ENCODE data around the gene RPTOR.

The RPTOR gene

GRCh38 chr17:80671039-80671824 lies 126.6 kb downstream of the RPTOR start:
- no peaks in the 10 kb centered on the region for H3K27me3 ChIP-seq (ENCODE audit: control insufficient read depth in 3 of 3, insufficient read depth in 3 of 3, low read depth in 1 of 3, low read length in 3 of 3)
- no peak overlapping the region for H4K91ac ChIP-seq (ENCODE audit: low read depth, low read length, poor library complexity)
- no peaks in the 10 kb centered on the region for H3K36me3 ChIP-seq (replicated peaks in 1 of 2; ENCODE audit: control insufficient read depth in 2 of 2, insufficient read depth in 2 of 2, low read length in 2 of 2)
- H3K14ac ChIP-seq (ENCODE audit: low read length): no peak overlapping the region
- H3K4me1 ChIP-seq (ENCODE audit: control insufficient read depth in 2 of 2, insufficient read depth in 1 of 2, low read depth in 1 of 2, low read length in 2 of 2): peaks cover 9 to 30% of the 10 kb centered on the region in 2 donors
- H3K18ac ChIP-seq (ENCODE audit: low read length): no peak overlapping the region
- H3K27ac ChIP-seq (replicated peaks; ENCODE audit: low read length): no peak overlapping the region
- no peaks in the 10 kb centered on the region for H3K79me1 ChIP-seq (ENCODE audit: low read depth, low read length)
- H4K8ac ChIP-seq (ENCODE audit: low read depth, low read length): no peak overlapping the region
- DNase-seq (ENCODE audit: low spot score): no peak
- no peak overlapping the region for H2AK5ac ChIP-seq (ENCODE audit: low read depth, low read length)
- WGBS, 2 donors (ENCODE audit: extremely low coverage in 2 of 2, insufficient read length in 2 of 2, insufficient replicate concordance in 1 of 2): no CpG with 5 or more reads among the region's 14 CpGs
- no peak overlapping the region for H2BK12ac ChIP-seq (ENCODE audit: low read length)
- no peak overlapping the region for H3K4ac ChIP-seq (ENCODE audit: low read length)
- H3K4me3 ChIP-seq (ENCODE audit: low read length in 2 of 2): no peak overlapping the region
- H3K4me2 ChIP-seq (ENCODE audit: insufficient read depth, low read length, poor library complexity, severe bottlenecking): no peak overlapping the region
- H3K23ac ChIP-seq (ENCODE audit: low read depth, low read length, poor library complexity): no peak overlapping the region
- H2BK120ac ChIP-seq (ENCODE audit: low read depth, low read length): no peak overlapping the region
- peak overlapping the region; percentile 45 for H3K9ac ChIP-seq (ENCODE audit: low read depth, low read length, poor library complexity)
- H2BK5ac ChIP-seq (ENCODE audit: low read length): peak overlapping the region; percentile 10
- H2BK15ac ChIP-seq (ENCODE audit: low read length): no peak overlapping the region
- H3K9me3 ChIP-seq (replicated peaks in 1 of 2; ENCODE audit: control insufficient read depth in 2 of 2, insufficient read depth in 1 of 2, low read depth in 1 of 2, low read length in 2 of 2): peaks cover 0 to 13% of the 10 kb centered on the region in 2 donors
- no peak overlapping the region for H2AFZ ChIP-seq (ENCODE audit: low read length)

GRCh38 chr17:80671825-80672110 lies 127.1 kb downstream of the RPTOR start:
- Histone ChIP-seq H3K18ac (ENCODE audit: low read length) (no peak overlapping the region), H3K36me3 (replicated peaks in 1 of 2; ENCODE audit: control insufficient read depth in 2 of 2, insufficient read depth in 2 of 2, low read length in 2 of 2) (no peaks in the 10 kb centered on the region), H3K14ac (ENCODE audit: low read length) (no peak overlapping the region), H3K79me1 (ENCODE audit: low read depth, low read length) (no peaks in the 10 kb centered on the region), H4K8ac (ENCODE audit: low read depth, low read length) (no peak overlapping the region), H3K9ac (ENCODE audit: low read depth, low read length, poor library complexity) (no peak overlapping the region), H3K23ac (ENCODE audit: low read depth, low read length, poor library complexity) (no peak overlapping the region), H4K91ac (ENCODE audit: low read depth, low read length, poor library complexity) (no peak overlapping the region), H2AK5ac (ENCODE audit: low read depth, low read length) (no peak overlapping the region), H3K4me2 (ENCODE audit: insufficient read depth, low read length, poor library complexity, severe bottlenecking) (no peak overlapping the region), H2BK15ac (ENCODE audit: low read length) (no peak overlapping the region), H2BK120ac (ENCODE audit: low read depth, low read length) (no peak overlapping the region), H3K27ac (replicated peaks; ENCODE audit: low read length) (no peak overlapping the region), H3K4me3 (ENCODE audit: low read length in 2 of 2) (no peak overlapping the region), H3K9me3 (replicated peaks in 1 of 2; ENCODE audit: control insufficient read depth in 2 of 2, insufficient read depth in 1 of 2, low read depth in 1 of 2, low read length in 2 of 2) (peaks cover 0 to 9% of the 10 kb centered on the region in 2 donors), H3K4me1 (ENCODE audit: control insufficient read depth in 2 of 2, insufficient read depth in 1 of 2, low read depth in 1 of 2, low read length in 2 of 2) (peaks cover 9 to 30% of the 10 kb centered on the region in 2 donors), H2BK12ac (ENCODE audit: low read length) (no peak overlapping the region), H2BK5ac (ENCODE audit: low read length) (no peak overlapping the region), H3K27me3 (ENCODE audit: control insufficient read depth in 3 of 3, insufficient read depth in 3 of 3, low read depth in 1 of 3, low read length in 3 of 3) (no peaks in the 10 kb centered on the region), H2AFZ (ENCODE audit: low read length) (no peak overlapping the region), H3K4ac (ENCODE audit: low read length) (no peak overlapping the region)
- no peak for DNase-seq (ENCODE audit: low spot score)
- no CpG with 5 or more reads among the region's 5 CpGs for WGBS, 2 donors (ENCODE audit: extremely low coverage in 2 of 2, insufficient read length in 2 of 2, insufficient replicate concordance in 1 of 2)

- no peak overlapping the region for H2AK5ac ChIP-seq (ENCODE audit: low read depth, low read length)
- no CpG with 5 or more reads among the region's 14 CpGs for WGBS, 2 donors (ENCODE audit: extremely low coverage in 2 of 2, insufficient read length in 2 of 2, insufficient replicate concordance in 1 of 2)
- H3K14ac ChIP-seq (ENCODE audit: low read length): no peak overlapping the region
- H4K8ac ChIP-seq (ENCODE audit: low read depth, low read length): no peak overlapping the region
- no peak overlapping the region for H4K91ac ChIP-seq (ENCODE audit: low read depth, low read length, poor library complexity)
- H3K4ac ChIP-seq (ENCODE audit: low read length): no peak overlapping the region
- H3K27ac ChIP-seq (replicated peaks; ENCODE audit: low read length): no peak overlapping the region
- no peak overlapping the region for H2BK12ac ChIP-seq (ENCODE audit: low read length)
- no peaks in the 10 kb centered on the region for H3K79me1 ChIP-seq (ENCODE audit: low read depth, low read length)
- H3K4me3 ChIP-seq (ENCODE audit: low read length in 2 of 2): no peak overlapping the region
- peaks cover 0 to 5% of the 10 kb centered on the region in 2 donors for H3K9me3 ChIP-seq (replicated peaks in 1 of 2; ENCODE audit: control insufficient read depth in 2 of 2, insufficient read depth in 1 of 2, low read depth in 1 of 2, low read length in 2 of 2)
- no peaks in the 10 kb centered on the region for H3K27me3 ChIP-seq (ENCODE audit: control insufficient read depth in 3 of 3, insufficient read depth in 3 of 3, low read depth in 1 of 3, low read length in 3 of 3)
- H3K18ac ChIP-seq (ENCODE audit: low read length): no peak overlapping the region
- H3K36me3 ChIP-seq (replicated peaks in 1 of 2; ENCODE audit: control insufficient read depth in 2 of 2, insufficient read depth in 2 of 2, low read length in 2 of 2): no peaks in the 10 kb centered on the region
- no peak overlapping the region for H2AFZ ChIP-seq (ENCODE audit: low read length)
- H2BK5ac ChIP-seq (ENCODE audit: low read length): no peak overlapping the region
- H3K4me2 ChIP-seq (ENCODE audit: insufficient read depth, low read length, poor library complexity, severe bottlenecking): no peak overlapping the region
- DNase-seq (ENCODE audit: low spot score): no peak
- H3K4me1 ChIP-seq (ENCODE audit: control insufficient read depth in 2 of 2, insufficient read depth in 1 of 2, low read depth in 1 of 2, low read length in 2 of 2): peaks cover 3 to 22% of the 10 kb centered on the region in 2 donors
- no peak overlapping the region for H2BK120ac ChIP-seq (ENCODE audit: low read depth, low read length)
- H3K9ac ChIP-seq (ENCODE audit: low read depth, low read length, poor library complexity): no peak overlapping the region
- no peak overlapping the region for H3K23ac ChIP-seq (ENCODE audit: low read depth, low read length, poor library complexity)
- H2BK15ac ChIP-seq (ENCODE audit: low read length): no peak overlapping the region
Observed at GRCh38 chr17:80673152-80673920, 128.7 kb downstream of the RPTOR start.

- no peak overlapping the region for H3K4me2 ChIP-seq (ENCODE audit: insufficient read depth, low read length, poor library complexity, severe bottlenecking)
- no peak overlapping the region for H3K14ac ChIP-seq (ENCODE audit: low read length)
- no peak for DNase-seq (ENCODE audit: low spot score)
- no peak overlapping the region for H4K8ac ChIP-seq (ENCODE audit: low read depth, low read length)
- no peaks in the 10 kb centered on the region for H3K9me3 ChIP-seq (replicated peaks in 1 of 2; ENCODE audit: control insufficient read depth in 2 of 2, insufficient read depth in 1 of 2, low read depth in 1 of 2, low read length in 2 of 2)
- H3K27me3 ChIP-seq (ENCODE audit: control insufficient read depth in 3 of 3, insufficient read depth in 3 of 3, low read depth in 1 of 3, low read length in 3 of 3): no peaks in the 10 kb centered on the region
- no CpG with 5 or more reads among the region's 19 CpGs for WGBS, 2 donors (ENCODE audit: extremely low coverage in 2 of 2, insufficient read length in 2 of 2, insufficient replicate concordance in 1 of 2)
- H2AFZ ChIP-seq (ENCODE audit: low read length): no peak overlapping the region
- no peaks in the 10 kb centered on the region for H3K36me3 ChIP-seq (replicated peaks in 1 of 2; ENCODE audit: control insufficient read depth in 2 of 2, insufficient read depth in 2 of 2, low read length in 2 of 2)
- H3K4ac ChIP-seq (ENCODE audit: low read length): no peak overlapping the region
- H2BK15ac ChIP-seq (ENCODE audit: low read length): no peak overlapping the region
- H3K23ac ChIP-seq (ENCODE audit: low read depth, low read length, poor library complexity): peak overlapping the region; percentile 23
- H4K91ac ChIP-seq (ENCODE audit: low read depth, low read length, poor library complexity): no peak overlapping the region
- H3K9ac ChIP-seq (ENCODE audit: low read depth, low read length, poor library complexity): no peak overlapping the region
- no peak overlapping the region for H2BK120ac ChIP-seq (ENCODE audit: low read depth, low read length)
- H3K79me1 ChIP-seq (ENCODE audit: low read depth, low read length): no peaks in the 10 kb centered on the region
- H3K27ac ChIP-seq (replicated peaks; ENCODE audit: low read length): no peak overlapping the region
- peaks cover 7 to 22% of the 10 kb centered on the region in 2 donors for H3K4me1 ChIP-seq (ENCODE audit: control insufficient read depth in 2 of 2, insufficient read depth in 1 of 2, low read depth in 1 of 2, low read length in 2 of 2)
- no peak overlapping the region for H2BK12ac ChIP-seq (ENCODE audit: low read length)
- H3K18ac ChIP-seq (ENCODE audit: low read length): peak overlapping the region; percentile 77
- no peak overlapping the region for H2AK5ac ChIP-seq (ENCODE audit: low read depth, low read length)
- no peak overlapping the region for H3K4me3 ChIP-seq (ENCODE audit: low read length in 2 of 2)
- H2BK5ac ChIP-seq (ENCODE audit: low read length): peak overlapping the region; percentile 43
Observed at GRCh38 chr17:80675438-80676095, 130.9 kb downstream of the RPTOR start.

Data from neuronal stem cell (in vitro differentiated cells).